ENCODE results near the gene CTSW.

DNA sequence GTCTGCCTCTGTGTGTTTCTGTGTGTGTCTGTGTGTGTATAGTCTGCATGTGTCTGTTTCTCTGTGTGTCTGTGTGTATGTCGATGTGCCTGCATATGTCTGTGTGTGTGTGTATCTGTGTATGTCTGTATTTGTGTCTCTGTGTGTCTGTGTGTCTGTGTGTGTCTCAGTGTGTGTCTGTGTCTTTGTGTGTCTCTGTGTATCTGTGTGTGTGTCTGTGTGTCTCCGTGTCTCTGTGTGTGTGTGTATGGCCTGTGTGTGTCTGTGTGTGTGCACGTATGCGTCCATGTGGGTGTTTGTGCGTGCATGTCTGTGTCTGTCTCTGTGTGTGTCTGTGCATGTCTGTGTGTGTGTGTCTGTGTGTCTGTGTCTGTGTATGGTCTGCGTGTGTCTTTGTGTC, 45.4 kb upstream of the CTSW start:
- TF ChIP-seq, protein P1, sequence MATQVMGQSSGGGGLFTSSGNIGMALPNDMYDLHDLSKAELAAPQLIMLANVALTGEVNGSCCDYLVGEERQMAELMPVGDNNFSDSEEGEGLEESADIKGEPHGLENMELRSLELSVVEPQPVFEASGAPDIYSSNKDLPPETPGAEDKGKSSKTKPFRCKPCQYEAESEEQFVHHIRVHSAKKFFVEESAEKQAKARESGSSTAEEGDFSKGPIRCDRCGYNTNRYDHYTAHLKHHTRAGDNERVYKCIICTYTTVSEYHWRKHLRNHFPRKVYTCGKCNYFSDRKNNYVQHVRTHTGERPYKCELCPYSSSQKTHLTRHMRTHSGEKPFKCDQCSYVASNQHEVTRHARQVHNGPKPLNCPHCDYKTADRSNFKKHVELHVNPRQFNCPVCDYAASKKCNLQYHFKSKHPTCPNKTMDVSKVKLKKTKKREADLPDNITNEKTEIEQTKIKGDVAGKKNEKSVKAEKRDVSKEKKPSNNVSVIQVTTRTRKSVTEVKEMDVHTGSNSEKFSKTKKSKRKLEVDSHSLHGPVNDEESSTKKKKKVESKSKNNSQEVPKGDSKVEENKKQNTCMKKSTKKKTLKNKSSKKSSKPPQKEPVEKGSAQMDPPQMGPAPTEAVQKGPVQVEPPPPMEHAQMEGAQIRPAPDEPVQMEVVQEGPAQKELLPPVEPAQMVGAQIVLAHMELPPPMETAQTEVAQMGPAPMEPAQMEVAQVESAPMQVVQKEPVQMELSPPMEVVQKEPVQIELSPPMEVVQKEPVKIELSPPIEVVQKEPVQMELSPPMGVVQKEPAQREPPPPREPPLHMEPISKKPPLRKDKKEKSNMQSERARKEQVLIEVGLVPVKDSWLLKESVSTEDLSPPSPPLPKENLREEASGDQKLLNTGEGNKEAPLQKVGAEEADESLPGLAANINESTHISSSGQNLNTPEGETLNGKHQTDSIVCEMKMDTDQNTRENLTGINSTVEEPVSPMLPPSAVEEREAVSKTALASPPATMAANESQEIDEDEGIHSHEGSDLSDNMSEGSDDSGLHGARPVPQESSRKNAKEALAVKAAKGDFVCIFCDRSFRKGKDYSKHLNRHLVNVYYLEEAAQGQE (IDR thresholded peaks at IDR 0.05; ENCODE audit: low read depth, low read length) = no peak
- TF ChIP-seq, protein P2, sequence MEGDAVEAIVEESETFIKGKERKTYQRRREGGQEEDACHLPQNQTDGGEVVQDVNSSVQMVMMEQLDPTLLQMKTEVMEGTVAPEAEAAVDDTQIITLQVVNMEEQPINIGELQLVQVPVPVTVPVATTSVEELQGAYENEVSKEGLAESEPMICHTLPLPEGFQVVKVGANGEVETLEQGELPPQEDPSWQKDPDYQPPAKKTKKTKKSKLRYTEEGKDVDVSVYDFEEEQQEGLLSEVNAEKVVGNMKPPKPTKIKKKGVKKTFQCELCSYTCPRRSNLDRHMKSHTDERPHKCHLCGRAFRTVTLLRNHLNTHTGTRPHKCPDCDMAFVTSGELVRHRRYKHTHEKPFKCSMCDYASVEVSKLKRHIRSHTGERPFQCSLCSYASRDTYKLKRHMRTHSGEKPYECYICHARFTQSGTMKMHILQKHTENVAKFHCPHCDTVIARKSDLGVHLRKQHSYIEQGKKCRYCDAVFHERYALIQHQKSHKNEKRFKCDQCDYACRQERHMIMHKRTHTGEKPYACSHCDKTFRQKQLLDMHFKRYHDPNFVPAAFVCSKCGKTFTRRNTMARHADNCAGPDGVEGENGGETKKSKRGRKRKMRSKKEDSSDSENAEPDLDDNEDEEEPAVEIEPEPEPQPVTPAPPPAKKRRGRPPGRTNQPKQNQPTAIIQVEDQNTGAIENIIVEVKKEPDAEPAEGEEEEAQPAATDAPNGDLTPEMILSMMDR (IDR thresholded peaks at IDR 0.05) = no peak
- TF ChIP-seq TAF1 (IDR thresholded peaks at IDR 0.05; ENCODE audit: borderline replicate concordance, low read depth, low read length) (no peak), FOSL2 (IDR thresholded peaks at IDR 0.05; ENCODE audit: borderline replicate concordance, low read depth) (no peak), EP300 (IDR thresholded peaks at IDR 0.05; ENCODE audit: borderline replicate concordance in 1 of 2, low read depth in 1 of 2, low read length in 1 of 2) (no peak), FOXM1 (IDR thresholded peaks at IDR 0.05; ENCODE audit: low read depth) (no peak), JUND (IDR thresholded peaks at IDR 0.05) (no peak), GABPA (IDR thresholded peaks at IDR 0.05; ENCODE audit: low read depth) (no peak), POLR2AphosphoS5 (IDR thresholded peaks at IDR 0.05; ENCODE audit: low read depth, low read length) (no peak), NRF1 (IDR thresholded peaks at IDR 0.05; ENCODE audit: low read depth, low read length) (no peak)
- TF ChIP-seq, protein P3, sequence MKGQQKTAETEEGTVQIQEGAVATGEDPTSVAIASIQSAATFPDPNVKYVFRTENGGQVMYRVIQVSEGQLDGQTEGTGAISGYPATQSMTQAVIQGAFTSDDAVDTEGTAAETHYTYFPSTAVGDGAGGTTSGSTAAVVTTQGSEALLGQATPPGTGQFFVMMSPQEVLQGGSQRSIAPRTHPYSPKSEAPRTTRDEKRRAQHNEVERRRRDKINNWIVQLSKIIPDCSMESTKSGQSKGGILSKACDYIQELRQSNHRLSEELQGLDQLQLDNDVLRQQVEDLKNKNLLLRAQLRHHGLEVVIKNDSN (IDR thresholded peaks at IDR 0.05; ENCODE audit: borderline replicate concordance, low read depth) = no peak

Measured in SK-N-SH (cell line).